Activated CD4-positive, alpha-beta T cell treated with anti-CD3 and anti-CD28 coated beads for 4 hours (primary cell): ENCODE results near the gene TMC5.
"Not testable (repeated sequence)": the region's sequence is repeated elsewhere in the genome, so short reads cannot be mapped to it uniquely, and the experiment has no call there.

ENCODE experiments used
- DNase-seq, 2 donors: peaks; one replicate each; pipeline ENCODE4 v3.0.0-alpha.2; 2020

The TMC5 gene

GRCh38 chr16:19417640-19418039 lies at the start of gene TMC5:
Gene TMC5 (plus strand): TSS chr16:19417883. CDS start chr16:19440039, 22,156 bp downstream.
- DNase-seq, result no peak

GRCh38 chr16:19372541-19372940 lies 45.1 kb upstream of the TMC5 start:
- DNase-seq, result not testable (repeated sequence)

- DNase-seq, result no peak
Observed at GRCh38 chr16:19374402-19374801, 43.3 kb upstream of the TMC5 start.

GRCh38 chr16:19375561-19376158 lies 42.0 kb upstream of the TMC5 start:
- DNase-seq, result peak in 1 of 2 donors; percentile 8

GRCh38 chr16:19377864-19378263 lies 39.8 kb upstream of the TMC5 start:
- DNase-seq, result no peak

GRCh38 chr16:19378511-19378910 lies 39.2 kb upstream of the TMC5 start:
- DNase-seq, result no peak

- DNase-seq, result no peak
Observed at GRCh38 chr16:19379838-19380237, 37.8 kb upstream of the TMC5 start.

GRCh38 chr16:19380328-19380727 lies 37.4 kb upstream of the TMC5 start:
- no peak for DNase-seq

- DNase-seq, result no peak
Observed at GRCh38 chr16:19382084-19382801, 35.4 kb upstream of the TMC5 start.

- no peak for DNase-seq
Observed at GRCh38 chr16:19382887-19383816, 34.5 kb upstream of the TMC5 start.

GRCh38 chr16:19384656-19385055 lies 33.0 kb upstream of the TMC5 start:
- DNase-seq, result no peak

GRCh38 chr16:19386525-19386924 lies 31.2 kb upstream of the TMC5 start:
- DNase-seq, result no peak

- DNase-seq, result peak; percentile 12 to 13
Observed at GRCh38 chr16:19389246-19389645, 28.4 kb upstream of the TMC5 start.

- DNase-seq, result not testable (repeated sequence)
Observed at GRCh38 chr16:19391185-19391776, 26.4 kb upstream of the TMC5 start.

GRCh38 chr16:19392352-19392751 lies 25.3 kb upstream of the TMC5 start:
- no peak for DNase-seq

GRCh38 chr16:19393226-19394111 lies 24.2 kb upstream of the TMC5 start:
- DNase-seq, result no peak

GRCh38 chr16:19395646-19396267 lies 21.9 kb upstream of the TMC5 start:
- not testable (repeated sequence) for DNase-seq

GRCh38 chr16:19396555-19397011 lies 21.1 kb upstream of the TMC5 start:
- no peak for DNase-seq

- not testable (repeated sequence) for DNase-seq
Observed at GRCh38 chr16:19397373-19397772, 20.3 kb upstream of the TMC5 start.

- DNase-seq, result no peak
Observed at GRCh38 chr16:19400711-19401110, 17.0 kb upstream of the TMC5 start.

- DNase-seq, result no peak
Observed at GRCh38 chr16:19406891-19407491, 10.7 kb upstream of the TMC5 start.
